GM18907 (cell line): ENCODE results near the gene NPB.

ENCODE experiments used
- ATAC-seq: cut with Tn5 transposase; IDR thresholded peaks from one replicate; pipeline ENCODE4 v1.9.1; 2021; ENCODE audit warnings: mild to moderate bottlenecking, moderate library complexity; ENCODE audit not compliant: unreplicated experiment

The NPB gene

GRCh38 chr17:81902023-81902652 is at the start of gene NPB:
Gene NPB, plus strand, starts transcription at chr17:81902238. Its CDS starts 40 bp downstream, at chr17:81902278.
- ATAC-seq, result no peak

DNA sequence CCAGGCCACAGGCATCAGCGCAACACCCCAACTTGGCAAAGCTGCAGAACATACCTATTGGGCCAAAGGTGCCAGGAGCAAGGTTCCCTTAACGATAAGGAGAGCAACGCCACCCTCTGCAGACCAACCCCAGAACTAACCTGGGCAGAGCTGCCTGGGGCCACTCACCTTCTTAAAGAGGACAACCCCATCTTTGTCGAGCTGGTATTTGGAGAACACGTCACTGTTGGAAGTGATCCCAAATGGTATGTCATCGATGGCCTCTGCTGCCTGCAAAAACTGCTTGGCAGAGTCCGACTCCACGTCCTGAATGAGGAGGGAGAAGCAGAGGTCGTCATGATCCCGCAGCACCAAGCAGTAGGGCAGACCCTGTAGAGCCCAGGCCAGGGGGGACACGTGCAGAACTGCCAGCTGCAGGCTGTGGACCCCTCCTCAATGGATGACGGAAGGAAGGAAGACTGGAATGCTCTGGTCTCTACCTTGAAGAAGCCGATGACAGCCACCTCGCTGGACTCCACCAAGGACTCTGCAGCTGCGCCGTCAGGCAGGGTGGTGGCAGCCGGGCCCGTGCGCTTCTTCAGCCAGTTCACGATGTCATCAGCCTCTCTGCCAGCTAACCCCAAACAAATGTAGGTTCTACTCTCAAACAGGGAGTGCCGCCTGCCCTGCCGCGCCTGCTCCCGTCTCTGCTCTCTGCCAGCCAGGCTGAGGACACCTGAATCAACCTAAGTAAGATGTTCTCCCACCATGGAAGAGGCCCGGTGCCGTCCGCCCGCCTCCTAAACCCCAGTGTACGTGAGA is 46.9 kb upstream of the NPB start:
- no peak for ATAC-seq

GRCh38 chr17:81858170-81858966 is 43.7 kb upstream of the NPB start:
- ATAC-seq, result no peak

DNA sequence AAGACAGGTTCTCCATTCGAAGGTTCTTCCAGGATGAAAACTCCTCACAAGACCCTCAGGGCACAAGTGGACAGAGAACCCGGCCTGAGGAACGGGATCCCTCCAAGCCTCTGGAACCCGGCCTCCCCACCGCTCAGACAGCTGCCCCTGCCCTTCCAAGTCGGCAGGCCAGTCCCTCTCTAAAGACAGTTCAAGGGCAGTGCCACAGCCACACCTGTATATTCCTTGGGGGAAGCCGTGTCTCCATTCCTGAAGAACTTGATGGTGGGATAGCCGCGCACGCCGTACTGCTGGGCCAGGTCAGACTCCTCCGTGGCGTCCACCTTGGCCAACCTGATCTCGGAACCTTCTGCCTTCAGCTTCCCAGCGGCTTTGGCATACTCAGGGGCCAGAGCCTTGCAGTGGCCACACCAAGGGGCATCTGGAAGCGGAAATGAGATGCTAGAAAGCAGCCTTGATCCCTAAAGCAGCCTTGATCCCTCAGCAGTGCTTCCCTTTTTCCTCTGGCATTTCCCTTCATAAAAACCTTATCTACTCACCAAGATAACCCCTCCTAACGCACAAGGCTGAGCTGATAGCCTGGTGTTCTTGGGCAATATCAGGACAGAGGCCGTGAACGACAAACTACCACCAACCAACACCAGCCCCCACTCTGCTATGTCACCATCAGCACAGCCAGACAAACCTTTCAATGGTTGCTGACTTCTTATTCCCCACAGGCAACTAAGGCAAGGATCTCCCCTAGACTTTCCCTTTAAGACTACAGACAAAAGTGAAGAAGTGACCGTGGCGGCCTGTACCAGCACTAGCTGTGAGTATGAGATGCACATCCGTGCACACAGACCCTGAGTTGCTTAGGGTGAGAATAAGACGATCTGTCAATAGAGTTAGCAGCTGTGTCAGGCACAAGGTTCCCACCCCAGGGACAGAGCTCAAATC is 42.8 kb upstream of the NPB start:
- no peak for ATAC-seq

DNA sequence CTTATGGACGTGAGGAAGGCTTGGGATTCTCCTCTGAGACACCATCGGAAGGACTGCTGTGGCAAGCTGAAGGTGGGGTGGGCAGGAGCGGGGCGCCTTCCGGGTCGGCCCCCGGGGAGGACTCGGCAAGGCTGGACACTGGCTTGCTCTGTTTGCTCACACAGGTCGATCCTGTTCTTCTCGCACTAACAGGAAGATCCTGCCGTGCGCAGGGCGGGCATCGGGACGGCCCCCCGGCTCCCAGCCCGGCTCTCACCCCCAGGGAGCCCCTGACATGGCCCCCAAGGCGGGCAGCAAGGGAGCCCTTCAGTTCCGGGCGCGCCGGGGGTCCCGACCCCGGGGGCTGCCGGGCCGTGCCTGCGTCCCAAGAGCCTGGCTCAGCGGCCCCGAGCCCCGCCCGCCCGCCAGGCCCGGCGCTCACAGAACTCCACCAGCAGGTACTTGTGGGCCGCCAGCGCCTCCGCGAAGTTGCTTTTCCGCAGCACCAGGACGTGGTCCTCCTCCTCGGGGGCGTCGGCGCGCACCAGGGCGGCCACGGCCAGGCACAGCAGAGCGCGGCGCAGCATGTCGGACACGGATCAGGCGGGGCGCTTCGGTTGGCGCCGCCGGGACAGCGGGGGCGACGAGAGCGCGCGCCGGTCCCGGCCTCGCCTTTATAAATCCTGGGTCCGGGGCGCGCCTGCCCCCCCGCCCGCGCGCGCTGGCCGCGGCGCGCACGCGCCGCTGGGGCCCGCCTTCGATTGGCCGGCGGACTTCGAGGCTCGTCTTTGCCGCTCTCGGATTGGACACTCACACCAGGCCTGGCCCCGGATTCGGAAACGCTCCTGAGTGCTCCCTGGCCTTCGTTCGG is 41.9 kb upstream of the NPB start, which contains the start of gene P4HB:
TSS of gene P4HB (minus strand) at position 630 of the 850 bp plus-strand sequence. CDS start at position 566, 64 bp downstream.
- ATAC-seq, result peak; percentile 6

DNA sequence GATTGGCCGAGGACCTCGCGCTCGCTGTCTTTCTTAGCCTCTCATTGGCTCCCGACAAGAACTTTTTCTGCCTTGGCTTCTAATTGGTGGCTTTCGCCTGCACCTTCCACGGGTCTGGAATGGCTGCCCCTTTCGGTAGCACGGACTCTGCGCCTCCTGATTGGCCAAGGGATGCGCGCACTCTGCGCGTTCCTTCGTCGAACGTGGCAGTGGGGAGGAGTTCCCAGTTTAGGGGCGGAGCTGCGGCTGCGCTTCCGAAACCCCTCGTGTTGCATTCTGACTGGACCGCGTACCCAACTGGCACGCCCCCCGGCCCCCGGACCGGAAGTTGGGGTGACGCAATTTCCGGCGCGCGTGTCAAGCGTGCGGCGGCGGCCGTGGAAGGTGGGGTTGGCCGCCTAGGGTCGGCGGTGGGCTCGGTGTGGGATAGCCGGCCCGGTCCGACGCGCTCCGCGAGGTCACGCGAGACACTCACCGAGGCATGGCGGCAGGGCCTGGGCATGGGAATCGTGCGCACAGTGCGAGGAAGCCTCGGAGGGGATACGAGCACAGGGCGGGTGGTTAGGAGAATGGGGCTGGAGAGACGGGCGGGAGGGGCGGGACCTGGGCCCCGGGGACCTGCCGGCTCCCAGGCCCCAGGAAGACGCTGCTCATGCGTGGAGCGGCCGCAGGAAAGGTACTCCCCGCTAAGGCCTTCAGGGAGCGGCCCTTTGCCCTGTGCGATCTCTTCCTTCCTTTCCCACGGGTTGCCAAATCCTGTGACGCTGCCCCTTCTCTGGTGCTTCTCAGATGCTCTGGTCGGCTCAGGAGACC is 41.1 kb upstream of the NPB start:
- ATAC-seq, result peak; percentile 85

DNA sequence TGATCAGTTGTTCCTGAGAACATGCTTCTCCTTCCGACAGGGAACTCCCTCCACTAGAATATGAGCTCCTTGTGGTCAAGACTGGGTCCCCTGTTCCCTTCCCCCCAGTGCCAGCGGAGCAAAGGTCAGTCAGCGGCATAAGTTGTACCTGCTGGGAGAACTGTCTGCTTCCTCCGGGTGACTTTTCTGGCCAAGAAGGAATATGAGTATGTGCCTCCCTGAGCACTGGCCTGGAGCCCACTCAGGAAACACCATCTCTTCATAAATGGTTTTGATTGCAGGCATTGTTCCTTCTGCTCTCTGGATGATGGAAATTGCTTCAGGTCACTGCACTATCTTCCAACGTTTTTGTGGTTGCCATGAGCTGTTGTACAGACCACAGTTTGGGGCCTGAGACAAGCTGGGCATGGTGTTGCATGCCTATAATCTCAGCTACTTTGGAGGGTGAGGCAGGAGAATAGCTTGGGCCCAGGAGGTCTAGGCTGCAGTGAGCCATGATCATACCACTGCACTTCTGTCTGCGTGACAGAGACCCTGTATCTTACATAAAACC is 38.8 kb upstream of the NPB start:
- no peak for ATAC-seq

- ATAC-seq, result no peak
These were observed 37.9 kb upstream of the NPB start for GRCh38 chr17:81863833-81864768.

- no peak for ATAC-seq
These were observed 36.7 kb upstream of the NPB start for GRCh38 chr17:81865358-81865732.

GRCh38 chr17:81865733-81866439 is 36.2 kb upstream of the NPB start:
- no peak for ATAC-seq

- ATAC-seq, result no peak
These were observed 35.4 kb upstream of the NPB start for GRCh38 chr17:81866440-81867169.

- ATAC-seq, result no peak
These were observed 34.7 kb upstream of the NPB start for GRCh38 chr17:81867170-81867990.

GRCh38 chr17:81867991-81868673 is 33.9 kb upstream of the NPB start:
- ATAC-seq, result no peak

DNA sequence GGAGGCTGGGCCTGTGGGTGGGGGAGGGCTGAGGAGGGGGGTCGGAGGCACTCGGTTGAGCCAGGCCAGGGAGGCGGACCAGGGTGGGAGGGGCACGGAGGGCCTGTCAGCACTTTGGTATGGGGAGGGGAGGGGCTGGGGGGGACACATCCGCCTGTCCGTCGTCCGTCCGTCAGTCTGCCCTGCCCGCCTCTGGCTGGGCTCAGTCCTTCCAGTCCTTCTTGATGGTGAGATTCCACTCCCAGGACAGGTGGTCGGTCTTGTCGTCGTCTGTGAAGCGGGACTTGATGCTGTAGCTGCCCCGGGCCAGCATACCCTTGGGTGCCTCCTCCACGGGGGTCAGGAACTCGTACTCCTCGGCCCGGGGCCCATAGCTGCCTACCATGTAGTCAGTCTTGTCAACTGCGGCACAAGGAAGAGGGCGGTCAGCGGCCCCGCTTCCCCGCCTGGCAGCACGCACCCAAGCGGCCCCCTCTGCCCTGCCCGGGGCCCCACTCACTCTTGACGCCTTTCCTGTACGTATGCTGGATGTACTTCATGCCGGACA is 33.3 kb upstream of the NPB start:
- ATAC-seq, result no peak
